ENCODE data around the gene ORM1.

The ORM1 gene

DNA sequence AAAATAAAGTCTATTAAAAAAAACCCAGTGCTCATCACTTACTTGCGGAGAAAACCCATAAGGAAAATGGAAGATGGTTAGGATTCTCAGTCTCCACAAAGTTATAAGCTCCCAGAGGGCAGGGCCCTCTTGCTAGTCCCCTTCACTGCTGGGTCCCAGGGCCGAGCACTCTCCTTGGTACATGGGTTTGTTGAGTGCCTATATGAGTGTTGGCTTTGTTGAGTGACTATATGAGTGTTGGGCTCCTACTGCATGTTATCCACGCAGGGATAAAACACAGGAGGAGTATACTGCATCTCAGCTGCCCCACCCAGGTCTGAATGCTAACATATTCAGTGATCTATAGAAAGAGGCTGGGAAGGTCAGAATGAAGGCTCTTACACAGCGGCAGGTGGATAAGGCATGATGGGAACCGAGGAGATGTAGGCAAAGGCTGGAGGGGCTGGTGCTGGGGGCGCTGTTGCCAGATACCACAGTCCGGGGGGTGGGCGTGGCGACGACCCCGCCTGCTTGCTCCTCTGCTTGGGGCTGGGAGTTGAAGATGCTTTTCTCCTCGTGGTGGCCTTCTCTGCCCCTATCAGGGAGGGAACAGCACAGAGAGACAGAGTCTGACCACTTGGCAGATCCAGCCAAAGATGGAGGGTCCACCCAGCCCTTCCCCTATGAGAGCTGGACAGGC, 18.4 kb downstream of the ORM1 start:
- in situ Hi-C loops (cut with HindIII; ENCODE audit: low sequenced_read_pairs) = no loop called here

DNA sequence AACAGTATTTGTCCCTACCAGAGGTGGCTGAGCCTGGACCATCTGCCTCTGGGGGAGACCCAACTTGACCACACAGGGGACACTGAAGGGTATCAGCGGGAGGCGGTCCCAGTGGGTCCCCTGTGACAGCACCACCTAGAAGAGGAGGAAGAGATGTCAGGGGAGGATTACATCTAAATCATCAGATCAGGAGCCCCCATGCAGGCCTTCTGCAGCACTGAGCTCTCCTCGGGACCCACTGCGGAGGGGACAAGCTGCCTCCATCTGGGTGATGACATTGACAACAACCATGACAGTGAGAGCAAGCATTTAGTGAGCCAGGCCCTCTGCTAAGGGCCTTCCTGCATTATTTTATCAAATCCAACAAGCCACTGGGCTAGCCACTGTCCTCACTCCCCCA, 19.1 kb downstream of the ORM1 start:
- in situ Hi-C loops (cut with HindIII; ENCODE audit: low sequenced_read_pairs) = no loop called here

GRCh38 chr9:114342755-114343440, 20.0 kb downstream of the ORM1 start:
- in situ Hi-C loops (cut with HindIII; ENCODE audit: low sequenced_read_pairs) = no loop called here

DNA sequence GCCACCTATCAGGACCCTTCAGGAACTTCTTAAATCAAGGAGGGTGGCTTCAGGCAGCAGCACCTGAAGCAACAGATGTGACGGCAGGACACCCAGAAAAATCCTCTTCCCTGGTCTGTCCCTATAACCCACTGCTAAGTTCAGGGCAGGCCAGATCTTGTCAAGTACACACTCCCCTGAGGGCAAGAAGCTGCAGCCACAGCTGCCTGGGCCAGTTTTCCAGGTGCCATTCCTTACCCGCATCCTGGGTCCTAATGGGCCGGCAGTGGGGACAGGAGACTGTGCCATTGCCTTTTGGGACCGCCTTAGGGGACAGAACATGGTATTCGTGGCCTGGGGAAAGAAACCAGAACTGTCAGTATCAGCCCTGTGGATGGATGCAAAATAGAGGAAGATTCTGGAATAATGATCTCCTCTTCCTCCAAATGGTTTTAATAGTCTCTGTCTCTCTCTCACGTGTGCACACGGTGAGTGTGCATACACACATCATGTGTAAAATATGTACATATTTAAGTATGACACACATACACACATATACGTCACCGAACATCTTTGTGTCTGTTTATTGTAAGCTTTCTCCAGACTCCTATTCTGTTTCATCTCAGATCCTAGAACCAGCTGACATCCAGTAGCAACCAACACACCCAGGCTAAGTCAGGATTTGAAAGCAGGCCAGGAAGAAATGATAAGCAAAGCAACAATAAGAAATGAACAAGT, 20.7 kb downstream of the ORM1 start:
- in situ Hi-C loops (cut with HindIII; ENCODE audit: low sequenced_read_pairs) = no loop called here

DNA sequence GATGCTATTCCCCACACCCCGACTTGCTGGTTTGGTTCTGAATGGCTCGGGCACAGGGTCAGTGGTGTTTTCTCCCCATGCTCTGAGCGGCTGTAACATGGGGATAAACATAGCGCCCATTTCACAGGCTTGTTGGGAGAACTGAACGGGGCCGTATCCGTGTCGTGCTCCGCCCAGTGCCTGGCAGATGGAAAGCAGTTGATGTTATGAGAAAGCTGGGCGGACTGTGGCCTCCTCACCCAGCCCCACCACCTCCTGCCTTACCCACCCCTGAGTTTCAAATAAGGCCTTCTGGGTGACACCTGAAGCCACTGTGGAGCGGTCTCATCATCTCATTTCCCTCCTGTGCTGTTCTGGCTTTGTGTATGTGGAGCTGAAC, 21.3 kb downstream of the ORM1 start:
- in situ Hi-C loops (cut with HindIII; ENCODE audit: low sequenced_read_pairs) = no loop called here

DNA sequence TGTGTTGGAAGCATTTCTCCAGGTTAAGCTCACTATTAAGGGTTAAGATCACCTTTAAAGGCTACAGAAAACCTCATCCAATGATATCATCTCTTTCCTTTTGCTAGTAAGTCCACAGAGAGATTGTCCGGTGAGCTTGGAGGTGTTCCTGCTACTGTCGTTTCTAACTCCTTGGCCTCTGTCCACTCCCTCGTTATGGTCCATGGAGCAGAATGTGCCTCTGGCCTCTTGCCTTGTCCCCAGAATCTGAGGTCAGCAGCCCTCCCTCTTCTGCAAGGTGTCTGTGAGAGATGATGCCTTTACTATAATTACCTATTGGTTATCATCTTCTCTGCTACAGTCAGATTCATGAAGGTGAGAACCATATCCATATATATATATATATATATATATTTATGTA, 21.8 kb downstream of the ORM1 start:
- in situ Hi-C loops (cut with HindIII; ENCODE audit: low sequenced_read_pairs) = no loop called here

- in situ Hi-C loops (cut with HindIII; ENCODE audit: low sequenced_read_pairs) = no loop called here
Measured at GRCh38 chr9:114345493-114346065, 22.7 kb downstream of the ORM1 start.

GRCh38 chr9:114346146-114346545, 23.2 kb downstream of the ORM1 start:
- in situ Hi-C loops (cut with HindIII; ENCODE audit: low sequenced_read_pairs) = no loop called here

DNA sequence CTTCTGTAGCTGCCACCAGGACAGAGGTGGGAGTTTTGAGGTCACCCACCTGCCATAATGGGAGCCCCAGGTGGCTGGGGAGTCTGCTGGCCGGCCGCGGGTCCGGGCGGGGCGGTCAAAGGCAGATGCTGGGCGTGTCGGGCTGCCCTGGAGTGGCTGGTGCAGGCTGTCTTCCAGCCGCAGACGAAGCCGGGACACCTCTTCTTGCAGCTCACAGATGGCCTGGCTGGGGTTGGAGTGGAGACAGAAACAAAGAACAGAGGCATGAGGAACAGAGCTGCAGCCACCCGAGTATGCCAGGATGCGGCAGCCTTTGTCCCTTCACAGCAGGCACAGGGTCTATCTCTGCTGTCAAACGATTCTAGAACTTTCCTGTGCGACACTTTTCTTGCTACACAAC, 24.8 kb downstream of the ORM1 start:
- in situ Hi-C loops (cut with HindIII; ENCODE audit: low sequenced_read_pairs) = no loop called here

- in situ Hi-C loops (cut with HindIII; ENCODE audit: low sequenced_read_pairs) = no loop called here
Measured at GRCh38 chr9:114348261-114348905, 25.5 kb downstream of the ORM1 start.

DNA sequence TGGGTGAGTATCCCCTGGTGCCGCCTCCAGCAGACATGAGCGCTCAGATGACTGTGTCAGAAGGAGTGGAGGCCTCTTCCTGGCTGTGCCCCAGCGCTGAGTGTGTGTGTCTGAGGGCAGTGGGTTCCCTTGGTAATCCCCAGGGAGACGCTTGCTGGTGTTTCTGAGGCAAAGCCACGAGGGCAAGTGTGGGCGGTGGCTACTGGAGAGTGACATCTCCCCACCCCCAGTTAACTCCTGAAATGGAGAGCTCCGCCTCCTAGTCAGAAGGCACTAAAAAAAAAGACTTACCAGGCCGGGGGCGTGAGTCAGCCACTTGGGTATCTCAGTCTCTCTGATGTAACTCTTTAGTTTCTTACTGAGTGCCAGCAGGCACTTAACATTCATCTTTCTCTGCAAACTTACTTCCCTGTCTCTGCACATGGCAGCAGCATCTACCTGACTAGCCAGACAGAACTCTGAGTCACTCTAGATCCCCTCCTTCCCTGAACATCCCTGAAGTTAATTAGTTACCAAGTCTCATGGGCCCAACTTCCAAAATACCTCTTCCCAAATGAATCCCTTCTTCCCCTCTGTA, 26.1 kb downstream of the ORM1 start:
- in situ Hi-C loops (cut with HindIII; ENCODE audit: low sequenced_read_pairs) = no loop called here

GRCh38 chr9:114349713-114350480, 27.0 kb downstream of the ORM1 start:
- in situ Hi-C loops (cut with HindIII; ENCODE audit: low sequenced_read_pairs) = no loop called here

- in situ Hi-C loops (cut with HindIII; ENCODE audit: low sequenced_read_pairs) = no loop called here
Measured at GRCh38 chr9:114350636-114351401, 27.9 kb downstream of the ORM1 start.

DNA sequence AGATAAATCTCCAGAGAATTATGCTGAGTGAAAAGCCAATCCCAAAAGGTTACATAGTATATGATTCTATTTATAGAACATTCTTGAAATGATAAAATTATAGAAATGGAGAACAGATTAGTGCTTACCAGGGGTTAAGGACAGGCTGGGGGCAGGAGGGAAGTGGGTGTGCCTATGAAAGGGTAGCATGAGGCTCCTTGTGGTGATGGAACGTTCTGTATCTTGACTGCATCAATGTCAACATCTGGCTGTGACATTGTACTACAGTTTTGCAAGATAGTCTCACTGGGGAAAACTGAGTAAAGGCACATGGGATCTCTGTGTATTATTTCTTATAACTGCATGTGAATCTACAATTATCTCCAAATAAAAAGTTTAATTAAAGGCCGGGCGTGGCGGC, 29.0 kb downstream of the ORM1 start:
- in situ Hi-C loops (cut with HindIII; ENCODE audit: low sequenced_read_pairs) = no loop called here

DNA sequence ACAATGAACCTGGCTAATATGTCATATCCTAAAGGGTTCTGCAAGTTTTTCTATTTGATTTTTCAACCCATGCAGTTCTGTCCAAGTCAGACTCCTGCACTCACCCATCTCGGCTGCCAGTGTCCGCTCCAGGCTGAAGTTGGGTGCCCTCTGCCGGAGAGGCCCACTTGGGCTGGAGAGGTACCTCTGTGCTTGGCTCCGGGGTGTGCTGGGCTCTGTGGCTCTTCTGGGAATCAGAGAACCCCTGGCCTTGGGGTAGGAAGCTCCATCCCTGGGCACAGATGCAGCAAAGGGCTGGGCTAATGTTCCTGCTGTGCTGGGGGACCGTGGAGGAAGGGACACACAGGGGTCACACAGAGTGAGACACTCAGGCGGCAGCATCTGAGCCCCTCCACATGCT, 32.9 kb downstream of the ORM1 start:
- in situ Hi-C loops (cut with HindIII; ENCODE audit: low sequenced_read_pairs) = no loop called here

- in situ Hi-C loops (cut with HindIII; ENCODE audit: low sequenced_read_pairs) = no loop called here
Measured at GRCh38 chr9:114356792-114357191, 33.9 kb downstream of the ORM1 start.

DNA sequence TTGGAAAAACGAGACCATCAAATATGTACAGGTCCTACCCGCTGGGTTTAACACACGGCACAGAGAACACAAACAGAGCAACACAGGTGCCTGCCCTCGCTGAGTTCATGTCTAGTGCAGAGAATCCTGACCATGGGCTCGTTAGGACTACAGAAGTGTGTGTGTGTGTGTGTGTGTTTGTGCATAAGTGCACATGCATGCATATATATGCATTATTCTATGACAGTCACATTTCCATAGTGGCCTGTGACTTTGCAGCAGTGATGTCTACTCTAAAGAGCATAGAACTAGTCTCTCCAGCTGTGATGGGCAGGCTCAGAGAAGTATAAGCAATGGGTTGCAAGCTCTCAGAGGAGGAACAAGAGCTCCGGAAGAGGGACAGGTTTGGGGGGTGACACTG, 34.5 kb downstream of the ORM1 start:
- in situ Hi-C loops (cut with HindIII; ENCODE audit: low sequenced_read_pairs) = no loop called here

DNA sequence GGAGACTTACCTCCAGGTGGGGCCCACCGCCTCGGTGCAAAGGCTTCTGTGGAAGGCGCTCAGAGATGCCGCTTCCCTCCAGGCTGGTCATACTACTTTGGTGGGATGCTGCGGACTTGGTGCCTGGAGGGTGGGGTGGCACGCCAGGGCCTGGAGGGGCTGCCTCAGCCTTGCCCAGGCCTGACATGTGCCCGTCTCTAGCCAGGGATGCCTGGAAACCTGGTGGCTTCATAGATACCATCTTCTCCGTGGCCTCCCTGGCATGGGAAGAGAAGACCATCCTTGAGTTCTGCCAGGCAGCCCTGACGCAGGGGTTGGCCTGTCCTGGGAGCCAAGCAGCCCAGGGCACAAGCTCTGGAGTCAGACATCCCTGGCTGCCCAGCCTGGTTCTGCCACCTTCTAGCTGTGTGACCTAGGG, 35.0 kb downstream of the ORM1 start:
- in situ Hi-C loops (cut with HindIII; ENCODE audit: low sequenced_read_pairs) = no loop called here

DNA sequence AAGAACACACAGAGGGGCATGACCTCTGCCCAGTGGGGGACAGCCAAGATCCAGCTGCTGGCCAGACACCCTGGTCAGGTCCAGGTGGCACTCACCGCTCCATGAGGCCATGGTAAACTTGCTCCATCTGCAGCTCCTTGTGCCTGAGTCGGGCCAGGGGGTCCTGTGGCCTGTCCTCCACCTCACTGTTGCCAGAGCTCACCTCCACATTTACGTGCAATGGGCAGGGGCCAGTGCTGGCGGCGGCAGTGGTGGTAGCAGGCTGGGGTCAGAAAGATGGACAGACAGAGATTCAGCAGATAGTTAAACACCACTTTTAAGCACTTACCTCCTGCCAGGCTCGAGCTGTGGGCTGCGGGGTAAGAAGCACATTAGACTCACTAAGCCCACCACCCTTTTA, 36.9 kb downstream of the ORM1 start:
- in situ Hi-C loops (cut with HindIII; ENCODE audit: low sequenced_read_pairs) = no loop called here

DNA sequence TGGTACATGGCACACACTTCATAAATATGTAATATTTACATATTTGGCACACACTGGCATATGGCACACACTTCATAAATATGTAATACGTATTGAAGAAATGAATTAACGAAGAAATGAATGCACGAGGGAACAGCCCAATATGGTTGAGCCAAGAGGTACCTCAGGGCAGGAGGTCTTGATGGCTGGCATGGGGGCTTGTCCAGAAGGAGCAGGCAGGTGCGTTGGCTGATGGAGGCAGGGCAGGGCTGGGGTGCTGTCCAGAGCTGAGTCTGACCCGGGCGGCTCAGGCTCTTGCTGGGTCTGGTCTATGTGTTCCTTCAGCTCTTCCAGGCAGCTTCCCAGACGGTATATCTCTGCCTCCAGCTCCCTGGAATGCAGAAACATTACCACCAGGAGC, 38.6 kb downstream of the ORM1 start:
- in situ Hi-C loops (cut with HindIII; ENCODE audit: low sequenced_read_pairs) = no loop called here

All from endothelial cell of hepatic sinusoid (primary cell).